Fibroblast of lung (primary cell): Measurements from ENCODE around the gene SH3D19.

Experiments used
- EZH2 ChIP-seq: IDR thresholded peaks from 2 replicates; pipeline ENCODE4 v1.5.1; 2012; ENCODE audit warnings: low read length, control low read depth, mild to moderate bottlenecking; ENCODE audit errors: missing control alignments
- TF ChIP-seq, protein P1 (sequence below), 2 donors: IDR thresholded peaks in 1 of 2; conservative IDR thresholded peaks in 1 of 2; 1 replicate in 1 of 2; 2 replicates in 1 of 2; pipeline ENCODE4 v1.5.1; 2011 to 2012; ENCODE audit warnings: low read length in 2 of 2, control low read depth in 1 of 2, inconsistent platforms in 1 of 2, low read depth in 1 of 2, mild to moderate bottlenecking in 1 of 2

DNA sequence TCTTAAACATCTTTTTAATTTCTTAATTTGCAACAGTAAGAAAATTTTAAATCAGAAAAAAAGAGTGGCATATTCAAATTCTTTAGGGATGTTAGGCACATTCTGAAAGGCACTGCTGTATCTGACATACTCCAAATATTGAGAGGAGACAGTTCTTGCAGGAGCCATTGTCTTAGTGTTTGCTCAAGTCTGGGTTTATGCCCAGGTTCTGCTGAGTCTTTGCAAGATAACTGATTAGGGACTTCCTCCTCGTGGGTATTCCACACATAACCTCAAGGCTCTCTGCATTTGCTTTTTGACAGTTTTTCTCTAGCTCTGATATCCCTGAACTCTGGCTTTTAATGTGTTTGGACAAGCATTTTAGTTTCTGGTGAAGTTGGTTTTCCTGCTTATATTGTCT is 173.4 kb downstream of the SH3D19 start:
- no peak for TF ChIP-seq EZH2
- TF ChIP-seq, protein P1, sequence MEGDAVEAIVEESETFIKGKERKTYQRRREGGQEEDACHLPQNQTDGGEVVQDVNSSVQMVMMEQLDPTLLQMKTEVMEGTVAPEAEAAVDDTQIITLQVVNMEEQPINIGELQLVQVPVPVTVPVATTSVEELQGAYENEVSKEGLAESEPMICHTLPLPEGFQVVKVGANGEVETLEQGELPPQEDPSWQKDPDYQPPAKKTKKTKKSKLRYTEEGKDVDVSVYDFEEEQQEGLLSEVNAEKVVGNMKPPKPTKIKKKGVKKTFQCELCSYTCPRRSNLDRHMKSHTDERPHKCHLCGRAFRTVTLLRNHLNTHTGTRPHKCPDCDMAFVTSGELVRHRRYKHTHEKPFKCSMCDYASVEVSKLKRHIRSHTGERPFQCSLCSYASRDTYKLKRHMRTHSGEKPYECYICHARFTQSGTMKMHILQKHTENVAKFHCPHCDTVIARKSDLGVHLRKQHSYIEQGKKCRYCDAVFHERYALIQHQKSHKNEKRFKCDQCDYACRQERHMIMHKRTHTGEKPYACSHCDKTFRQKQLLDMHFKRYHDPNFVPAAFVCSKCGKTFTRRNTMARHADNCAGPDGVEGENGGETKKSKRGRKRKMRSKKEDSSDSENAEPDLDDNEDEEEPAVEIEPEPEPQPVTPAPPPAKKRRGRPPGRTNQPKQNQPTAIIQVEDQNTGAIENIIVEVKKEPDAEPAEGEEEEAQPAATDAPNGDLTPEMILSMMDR (conservative IDR thresholded peaks at IDR 0.05 in 1 of 2, IDR thresholded peaks at IDR 0.05 in 1 of 2; ENCODE audit: low read depth in 1 of 2, low read length in 2 of 2), result no peak
